HG03045 (cell line): ENCODE results near the gene FABP3.

Experiments used
- ATAC-seq: cut with Tn5 transposase; IDR thresholded peaks from one replicate; pipeline ENCODE4 v1.9.1; 2021; ENCODE audit warnings: mild to moderate bottlenecking, moderate library complexity; ENCODE audit not compliant: unreplicated experiment

The FABP3 gene

GRCh38 chr1:31373897-31374486, 1.1 kb upstream of the FABP3 start:
- ATAC-seq: no peak

- ATAC-seq: no peak
Measured at GRCh38 chr1:31372751-31373055, 173 bp downstream of the FABP3 start.

- no peak for ATAC-seq
Measured at GRCh38 chr1:31372051-31372450, 825 bp downstream of the FABP3 start.

GRCh38 chr1:31371121-31371959, 1.5 kb downstream of the FABP3 start:
- ATAC-seq: no peak

GRCh38 chr1:31370565-31370964, 2.3 kb downstream of the FABP3 start:
- ATAC-seq: no peak

GRCh38 chr1:31370021-31370420, 2.9 kb downstream of the FABP3 start:
- no peak for ATAC-seq

GRCh38 chr1:31368611-31369107, 4.2 kb downstream of the FABP3 start:
- ATAC-seq: no peak

- no peak for ATAC-seq
Measured at GRCh38 chr1:31366796-31367195, 6.1 kb downstream of the FABP3 start.

- ATAC-seq: no peak
Measured at GRCh38 chr1:31364561-31365250, 8.2 kb downstream of the FABP3 start.

GRCh38 chr1:31362032-31362431, 10.8 kb downstream of the FABP3 start:
- no peak for ATAC-seq

- ATAC-seq: no peak
Measured at GRCh38 chr1:31361607-31362006, 11.3 kb downstream of the FABP3 start.

GRCh38 chr1:31356427-31356826, 16.4 kb downstream of the FABP3 start:
- ATAC-seq: no peak

GRCh38 chr1:31354283-31354682, 18.6 kb downstream of the FABP3 start:
- ATAC-seq: no peak

GRCh38 chr1:31348449-31348848, 24.4 kb downstream of the FABP3 start:
- no peak for ATAC-seq

- ATAC-seq: no peak
Measured at GRCh38 chr1:31346785-31347184, 26.1 kb downstream of the FABP3 start.

- ATAC-seq: no peak
Measured at GRCh38 chr1:31345635-31346034, 27.2 kb downstream of the FABP3 start.

- no peak for ATAC-seq
Measured at GRCh38 chr1:31344503-31344902, 28.4 kb downstream of the FABP3 start.

GRCh38 chr1:31336687-31337467, 36.0 kb downstream of the FABP3 start:
- no peak for ATAC-seq

- ATAC-seq: no peak
Measured at GRCh38 chr1:31335007-31335406, 37.9 kb downstream of the FABP3 start.

GRCh38 chr1:31327381-31327780, 45.5 kb downstream of the FABP3 start:
- ATAC-seq: no peak

GRCh38 chr1:31326461-31326860, 46.4 kb downstream of the FABP3 start:
- no peak for ATAC-seq
